ENCODE results near the gene CIT.

- TF ChIP-seq CTCF (IDR thresholded peaks at IDR 0.05) (no peak), EZH2phosphoT487 (IDR thresholded peaks at IDR 0.05) (no peak), EZH2 (IDR thresholded peaks at IDR 0.05) (no peak)
Observed at GRCh38 chr12:119669744-119670472, 207.2 kb downstream of the CIT start.

Measured in neural progenitor cell (in vitro differentiated cells).